AG09319 (cell line): ENCODE results near the gene RAE1.

ENCODE experiments used
- DNase-seq: peaks from one replicate; pipeline ENCODE4 v3.0.0-alpha.2; 2010; ENCODE audit warnings: low read depth; ENCODE audit errors: extremely low read depth
- CTCF ChIP-seq: IDR thresholded peaks from 2 replicates; pipeline ENCODE4 v1.5.1; 2011; ENCODE audit warnings: low read depth, mild to moderate bottlenecking, inconsistent platforms, low read length, moderate library complexity

The RAE1 gene

GRCh38 chr20:57313230-57313629, 37.8 kb upstream of the RAE1 start:
- TF ChIP-seq CTCF, result no peak
- DNase-seq, result no peak

- no peak for DNase-seq
- no peak for TF ChIP-seq CTCF
Measured at GRCh38 chr20:57313951-57314350, 37.1 kb upstream of the RAE1 start.

GRCh38 chr20:57315083-57315975, 35.7 kb upstream of the RAE1 start:
- no peak for DNase-seq
- TF ChIP-seq CTCF, result no peak

GRCh38 chr20:57315976-57316480, 35.0 kb upstream of the RAE1 start:
- TF ChIP-seq CTCF, result no peak
- DNase-seq, result no peak

- no peak for DNase-seq
- no peak for TF ChIP-seq CTCF
Measured at GRCh38 chr20:57316795-57317201, 34.3 kb upstream of the RAE1 start.

- no peak for TF ChIP-seq CTCF
- DNase-seq, result no peak
Measured at GRCh38 chr20:57317316-57317788, 33.7 kb upstream of the RAE1 start.

- no peak for DNase-seq
- no peak for TF ChIP-seq CTCF
Measured at GRCh38 chr20:57317789-57318371, 33.2 kb upstream of the RAE1 start.
